Measurements from ENCODE around the gene PIK3R1. TPM values are rescaled to one million over a fixed set of nuclear protein-coding genes. Genes with fewer than 3 reads are reported as not detected.
A peak's percentile ranks its signal among the peaks of the same experiment; 100 is the strongest.

The PIK3R1 gene
- total RNA-seq, 1 donor from 2014 or later = 89.3 TPM

- Histone ChIP-seq H3K9me3 (no peaks in the 10 kb centered on the region), H3K27me3 (no peaks in the 10 kb centered on the region), H3K27ac (peak overlapping the region; percentile 90 to 91), H3K4me1 (peaks cover 13 to 49% of the 10 kb centered on the region in 2 donors), H3K4me3 (peak overlapping the region; percentile 63 to 75), H3K36me3 (peaks cover 2 to 22% of the 10 kb centered on the region in 2 donors)
- intact Hi-C loops (cut with DNase I) = loop anchor here (2.0 to 5.0 kb wide), 3 partner anchors 54 to 144 kb away; no protein-coding TSS in a partner anchor
- TF ChIP-seq CTCF (IDR thresholded peaks at IDR 0.05) = no peak
- DNase-seq (ENCODE audit: low spot score in 2 of 2) = no peak
Measured at GRCh38 chr5:68288707-68289134, 73.2 kb downstream of the PIK3R1 start.

GRCh38 chr5:68289498-68289897, 73.9 kb downstream of the PIK3R1 start:
- Histone ChIP-seq H3K9me3 (no peaks in the 10 kb centered on the region), H3K27ac (peak overlapping the region; percentile 90 to 91), H3K27me3 (no peaks in the 10 kb centered on the region), H3K4me3 (peak overlapping the region in 1 of 2 donors; percentile 75), H3K4me1 (peaks cover 13 to 49% of the 10 kb centered on the region in 2 donors), H3K36me3 (peaks cover 10 to 26% of the 10 kb centered on the region in 2 donors)
- no peak for DNase-seq (ENCODE audit: low spot score in 2 of 2)
- intact Hi-C loops (cut with DNase I) = loop anchor here (2.0 to 5.0 kb wide), 3 partner anchors 53 to 143 kb away; no protein-coding TSS in a partner anchor
- no peak for TF ChIP-seq CTCF (IDR thresholded peaks at IDR 0.05)

- H3K4me3 ChIP-seq = peak overlapping the region in 1 of 2 donors; percentile 27
- no peak for TF ChIP-seq CTCF (IDR thresholded peaks at IDR 0.05)
- H3K27ac ChIP-seq = peak overlapping the region in 1 of 2 donors; percentile 90
- intact Hi-C loops (cut with DNase I) = no loop called here
- peaks cover 18 to 28% of the 10 kb centered on the region in 2 donors for H3K36me3 ChIP-seq
- peaks cover 13 to 49% of the 10 kb centered on the region in 2 donors for H3K4me1 ChIP-seq
- no peaks in the 10 kb centered on the region for H3K27me3 ChIP-seq
- DNase-seq (ENCODE audit: low spot score in 2 of 2) = no peak
- no peaks in the 10 kb centered on the region for H3K9me3 ChIP-seq
Measured at GRCh38 chr5:68290260-68290674, 74.7 kb downstream of the PIK3R1 start.

GRCh38 chr5:68290847-68291246, 75.3 kb downstream of the PIK3R1 start:
- intact Hi-C loops (cut with DNase I) = no loop called here
- Histone ChIP-seq H3K4me3 (no peak overlapping the region), H3K27ac (peak overlapping the region in 1 of 2 donors; percentile 53)

GRCh38 chr5:68292316-68292715, 76.8 kb downstream of the PIK3R1 start:
- TF ChIP-seq CTCF (IDR thresholded peaks at IDR 0.05) = no peak
- no peaks in the 10 kb centered on the region for H3K9me3 ChIP-seq
- intact Hi-C loops (cut with DNase I) = no loop called here
- peak overlapping the region; percentile 51 to 53 for H3K27ac ChIP-seq
- no peak overlapping the region for H3K4me3 ChIP-seq
- H3K27me3 ChIP-seq = no peaks in the 10 kb centered on the region
- peaks cover 7 to 40% of the 10 kb centered on the region in 2 donors for H3K4me1 ChIP-seq
- H3K36me3 ChIP-seq = peaks cover 38 to 49% of the 10 kb centered on the region in 2 donors
- DNase-seq (ENCODE audit: low spot score in 2 of 2) = no peak

More at GRCh38 chr5:68290847-68291246, 75.3 kb downstream of the PIK3R1 start:
- Histone ChIP-seq H3K9me3 (no peaks in the 10 kb centered on the region), H3K27me3 (no peaks in the 10 kb centered on the region), H3K4me1 (peaks cover 13 to 49% of the 10 kb centered on the region in 2 donors), H3K36me3 (peaks cover 23 to 34% of the 10 kb centered on the region in 2 donors)
- no peak for TF ChIP-seq CTCF (IDR thresholded peaks at IDR 0.05)
- no peak for DNase-seq (ENCODE audit: low spot score in 2 of 2)

All from ascending aorta (tissue), 2 donors.